ENCODE results near the gene RHOJ. TPM values are rescaled to one million over a fixed set of nuclear protein-coding genes. Genes with fewer than 3 reads are reported as not detected.

RHOJ gene
- total and polyA plus RNA-seq, 10 of the 15 experiments (the other 5 are each of a cell fraction or from before 2014, with no cell fraction given) = not detected

DNA sequence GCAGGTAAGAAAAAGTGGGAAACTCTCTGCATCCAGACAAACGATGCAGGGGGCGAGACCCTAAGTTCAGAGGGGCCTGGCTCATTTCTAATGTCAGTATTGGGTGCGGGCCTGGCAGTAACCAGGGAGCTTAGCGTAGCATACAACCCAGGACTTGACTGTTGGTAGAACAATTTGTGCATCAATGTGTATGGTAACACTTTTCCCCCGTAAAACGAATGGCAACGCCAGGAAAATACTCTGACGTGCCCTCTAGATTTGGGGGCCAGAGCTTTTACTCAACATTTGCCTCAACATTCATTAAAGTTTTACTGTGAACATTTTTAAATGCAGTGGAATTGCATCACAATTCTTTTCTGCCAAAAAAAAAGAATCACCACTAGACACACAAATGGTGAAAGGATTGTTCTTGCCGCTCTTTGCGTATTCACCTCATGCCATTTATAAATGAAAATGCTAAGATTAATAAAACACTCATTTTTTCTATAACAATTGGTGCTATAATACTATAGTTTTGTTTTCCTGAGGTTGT lies 867 bp downstream of the RHOJ start:
- in situ Hi-C loops (cut with MboI) = no loop called here
- intact Hi-C loops (cut with micrococcal nuclease; ENCODE audit: unreplicated experiment) = no loop called here
- WGBS (ENCODE audit: insufficient coverage, insufficient replicate concordance, low lambda C conversion rate, missing lambda C conversion rate) = 31% methylated on average over 10 of the region's 10 CpGs
- CTCF ChIA-PET = no interaction called here
- H3K4me3 ChIP-seq = no peak overlapping the region
- no peaks in the 10 kb centered on the region for H3K4me1 ChIP-seq (ENCODE audit: control insufficient read depth, insufficient read depth, low read length)
- H3K36me3 ChIP-seq (ENCODE audit: control insufficient read depth in 2 of 2, insufficient read depth in 2 of 2, low read length in 1 of 2) = no peaks in the 10 kb centered on the region
- H2AFZ ChIP-seq (ENCODE audit: control insufficient read depth, low read depth, low read length) = no peak overlapping the region
- H3K27me3 ChIP-seq (replicated peaks in 1 of 2; ENCODE audit: control insufficient read depth in 2 of 2, insufficient read depth in 2 of 2, low read length in 1 of 2) = peaks cover 0 to 8% of the 10 kb centered on the region in 2 experiments; a peak in 3 of 4 replicates
- ATAC-seq (no peak), FAIRE-seq (no peak), DNase-seq (ENCODE audit: low read depth, low spot score) (no peak)
- RAD21 ChIA-PET (ENCODE audit: unreplicated experiment) = no interaction called here
- H3K27ac ChIP-seq (ENCODE audit: control insufficient read depth, insufficient read depth) = no peak overlapping the region
- H3K4me2 ChIP-seq (ENCODE audit: control insufficient read depth, insufficient read depth) = no peak overlapping the region
- POLR2A ChIA-PET = no interaction called here
- H4K20me1 ChIP-seq (ENCODE audit: control insufficient read depth, insufficient read depth) = no peaks in the 10 kb centered on the region
- no peaks in the 10 kb centered on the region for H3K79me2 ChIP-seq (ENCODE audit: control insufficient read depth, insufficient read depth, low read length)
- H3K9me3 ChIP-seq (replicated peaks; ENCODE audit: control insufficient read depth, insufficient read depth, low read length) = no peaks in the 10 kb centered on the region
- TF ChIP-seq MYC (IDR thresholded peaks at IDR 0.05; ENCODE audit: insufficient read depth, insufficient read length, insufficient replicate concordance, low read length, severe bottlenecking) (no peak), SUZ12 (IDR thresholded peaks at IDR 0.05; ENCODE audit: unreplicated experiment) (no peak), E2F8 (IDR thresholded peaks at IDR 0.05; ENCODE audit: low read depth, partially characterized antibody) (no peak), CEBPB (IDR thresholded peaks at IDR 0.05; ENCODE audit: borderline replicate concordance in 1 of 2, low read depth in 2 of 2, low read length in 2 of 2) (no peak), HDGF (IDR thresholded peaks at IDR 0.05) (no peak), POLR2AphosphoS2 (IDR thresholded peaks at IDR 0.05; ENCODE audit: low read depth, low read length) (no peak), JUNB (IDR thresholded peaks at IDR 0.05) (no peak), RBBP5 (conservative IDR thresholded peaks at IDR 0.05) (no peak), NFYA (IDR thresholded peaks at IDR 0.05; ENCODE audit: borderline replicate concordance, low read depth, low read length) (no peak), USF1 (IDR thresholded peaks at IDR 0.05; ENCODE audit: borderline replicate concordance, extremely low read length, insufficient read depth, low read depth, low read length) (no peak), MEF2B (IDR thresholded peaks at IDR 0.05; ENCODE audit: partially characterized antibody, poor library complexity, severe bottlenecking) (no peak), GATAD2B (conservative IDR thresholded peaks at IDR 0.05; ENCODE audit: low read depth) (no peak), IKZF1 (conservative IDR thresholded peaks at IDR 0.05) (no peak), KLF5 (IDR thresholded peaks at IDR 0.05; ENCODE audit: partially characterized antibody) (no peak), RAD21 (IDR thresholded peaks at IDR 0.05; ENCODE audit: insufficient read depth, low read depth, low read length) (no peak), KDM1A (IDR thresholded peaks at IDR 0.05; ENCODE audit: borderline replicate concordance) (no peak)
- TF ChIP-seq, protein P1, sequence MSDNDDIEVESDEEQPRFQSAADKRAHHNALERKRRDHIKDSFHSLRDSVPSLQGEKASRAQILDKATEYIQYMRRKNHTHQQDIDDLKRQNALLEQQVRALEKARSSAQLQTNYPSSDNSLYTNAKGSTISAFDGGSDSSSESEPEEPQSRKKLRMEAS (IDR thresholded peaks at IDR 0.05; ENCODE audit: low read depth, low read length) = no peak
- SMC1A ChIA-PET (ENCODE audit: uncharacterized antibody, unreplicated experiment) = no interaction called here
- BruUV-seq (replicated peaks) = no TSS peak
- H3K9ac ChIP-seq (ENCODE audit: control insufficient read depth, insufficient read depth, low read length) = no peak overlapping the region
